Large intestine (tissue), 1 donor: ENCODE measurements around the gene SLC25A33. TPM values are rescaled to one million over a fixed set of nuclear protein-coding genes. Genes with fewer than 3 reads are reported as not detected.

ENCODE experiments used
- polyA plus RNA-seq: library from polyadenylated mRNA; unstranded; fragments of 120-200 nt; gene quantifications from one replicate; pipeline ENCODE4 v1.2.1, GENCODE V29; 2013

The SLC25A33 gene
- polyA plus RNA-seq, 1 donor: 6.0 TPM

Other genes starting within 250 kb of the SLC25A33 start
- gene SPSB1, start 246.6 kb upstream of the SLC25A33 start, polyA plus RNA-seq: 23.7 TPM
- gene TMEM201, start 49.4 kb downstream of the SLC25A33 start, polyA plus RNA-seq: 10.5 TPM
- gene PIK3CD, start 112.3 kb downstream of the SLC25A33 start, polyA plus RNA-seq: 16.1 TPM